RWPE1 (cell line): ENCODE data around the gene LRP1B.
A peak's percentile ranks its signal among the peaks of the same experiment; 100 is the strongest.

ENCODE experiments used
- CTCF ChIA-PET: fragments of 350-600 bp; sonication (Branson Sonifier 250); formaldehyde crosslinking; extraction: SDS; loops from one replicate; lab custom pipeline; 2021; lab: Yijun Ruan, JAX
- POLR2A ChIA-PET: fragments of 400-600 bp; formaldehyde crosslinking; extraction: SDS; loops from one replicate; lab custom pipeline; 2020; ENCODE audit warnings: antibody characterized with exemption; ENCODE audit not compliant: low non-redundant PET; lab: Yijun Ruan, JAX
- DNase-seq: peaks from one replicate; pipeline ENCODE4 v3.0.0; 2012; ENCODE audit warnings: low spot score
- H3K27ac ChIP-seq: fragments of 450-650 bp; 2 replicates; pipeline ENCODE4 v1.5.1; 2017
- TF ChIP-seq, protein P1 (sequence below): fragments of 450-650 bp; conservative IDR thresholded peaks from 2 replicates; pipeline ENCODE4 v1.5.1; 2017; ENCODE audit warnings: low read depth, mild to moderate bottlenecking

The LRP1B gene

DNA sequence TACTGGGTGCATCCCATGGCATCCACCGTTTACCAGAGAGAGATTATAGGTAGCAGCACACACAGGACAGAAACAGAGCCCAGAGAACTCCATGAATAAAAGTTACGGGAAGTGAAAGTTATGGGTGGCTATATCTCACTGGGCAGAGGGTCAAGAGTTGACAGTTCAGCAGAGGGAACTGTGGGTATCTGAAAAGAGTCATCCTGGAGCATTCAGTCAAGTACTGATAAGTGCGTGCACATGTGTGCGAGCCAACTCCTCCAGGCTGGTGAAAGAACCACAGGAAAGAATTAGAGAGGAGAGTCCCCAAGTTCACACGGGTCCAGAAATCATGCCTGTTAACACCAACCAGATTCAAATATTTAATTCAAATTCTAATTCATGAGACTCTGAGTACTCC lies 1588.2 kb downstream of the LRP1B start:
- no peak for DNase-seq
- ChIA-PET POLR2A (no interaction called here), CTCF (no interaction called here)
- TF ChIP-seq, protein P1, sequence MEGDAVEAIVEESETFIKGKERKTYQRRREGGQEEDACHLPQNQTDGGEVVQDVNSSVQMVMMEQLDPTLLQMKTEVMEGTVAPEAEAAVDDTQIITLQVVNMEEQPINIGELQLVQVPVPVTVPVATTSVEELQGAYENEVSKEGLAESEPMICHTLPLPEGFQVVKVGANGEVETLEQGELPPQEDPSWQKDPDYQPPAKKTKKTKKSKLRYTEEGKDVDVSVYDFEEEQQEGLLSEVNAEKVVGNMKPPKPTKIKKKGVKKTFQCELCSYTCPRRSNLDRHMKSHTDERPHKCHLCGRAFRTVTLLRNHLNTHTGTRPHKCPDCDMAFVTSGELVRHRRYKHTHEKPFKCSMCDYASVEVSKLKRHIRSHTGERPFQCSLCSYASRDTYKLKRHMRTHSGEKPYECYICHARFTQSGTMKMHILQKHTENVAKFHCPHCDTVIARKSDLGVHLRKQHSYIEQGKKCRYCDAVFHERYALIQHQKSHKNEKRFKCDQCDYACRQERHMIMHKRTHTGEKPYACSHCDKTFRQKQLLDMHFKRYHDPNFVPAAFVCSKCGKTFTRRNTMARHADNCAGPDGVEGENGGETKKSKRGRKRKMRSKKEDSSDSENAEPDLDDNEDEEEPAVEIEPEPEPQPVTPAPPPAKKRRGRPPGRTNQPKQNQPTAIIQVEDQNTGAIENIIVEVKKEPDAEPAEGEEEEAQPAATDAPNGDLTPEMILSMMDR: no peak
- H3K27ac ChIP-seq: no peak overlapping the region

DNA sequence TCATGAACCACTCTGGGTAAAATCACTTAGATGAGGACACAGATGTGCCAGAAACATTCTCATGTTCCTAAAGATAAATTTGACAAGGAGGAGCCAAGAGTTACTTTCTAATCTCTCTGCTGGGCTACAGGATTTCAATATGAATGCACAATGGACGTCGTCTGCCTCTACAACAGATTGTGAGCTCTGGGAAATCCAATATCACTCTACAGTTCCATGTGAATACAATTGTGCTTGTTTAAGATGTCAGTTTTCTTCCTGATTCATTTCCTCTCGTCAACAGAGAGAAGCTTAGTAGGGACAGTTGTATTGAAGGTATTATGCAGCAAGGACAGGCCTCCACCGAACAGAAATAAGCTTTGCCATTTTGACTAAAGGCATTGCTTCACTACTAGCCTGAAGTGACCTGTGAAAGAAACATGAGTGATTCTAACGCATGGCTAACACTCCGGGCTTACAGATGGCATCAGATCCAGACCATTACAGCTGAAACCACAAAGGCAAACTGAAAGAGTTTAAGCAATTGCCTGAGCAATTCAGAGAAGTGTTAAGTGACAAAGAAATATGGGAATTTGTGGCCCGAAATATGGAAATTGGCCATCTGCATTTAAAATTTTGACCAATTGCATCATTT lies 1591.5 kb downstream of the LRP1B start:
- CTCF ChIA-PET: no interaction called here
- POLR2A ChIA-PET: no interaction called here
- TF ChIP-seq, protein P1: no peak
- no peak for DNase-seq
- no peak overlapping the region for H3K27ac ChIP-seq

DNA sequence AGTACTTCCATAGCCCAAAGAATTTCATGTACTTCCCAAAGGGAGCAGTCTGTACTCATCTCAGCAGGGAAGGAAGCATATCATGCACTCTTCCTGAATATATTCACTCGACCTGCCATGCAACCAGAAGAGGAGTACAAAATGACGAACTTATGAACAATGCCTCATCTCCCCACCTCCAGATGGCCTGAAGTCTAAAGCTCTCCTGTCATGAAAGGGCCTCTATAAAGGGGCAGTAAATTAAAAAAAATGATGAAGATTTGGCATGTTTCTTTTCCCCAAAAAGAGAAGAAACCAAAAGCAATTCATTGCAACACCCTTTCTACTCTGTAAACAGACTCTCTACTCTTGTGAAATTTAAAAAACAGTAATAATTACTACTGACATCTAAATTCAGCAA lies 1601.1 kb downstream of the LRP1B start:
- ChIA-PET CTCF (no interaction called here), POLR2A (no interaction called here)
- TF ChIP-seq, protein P1: no peak
- no peak for DNase-seq
- no peak overlapping the region for H3K27ac ChIP-seq

DNA sequence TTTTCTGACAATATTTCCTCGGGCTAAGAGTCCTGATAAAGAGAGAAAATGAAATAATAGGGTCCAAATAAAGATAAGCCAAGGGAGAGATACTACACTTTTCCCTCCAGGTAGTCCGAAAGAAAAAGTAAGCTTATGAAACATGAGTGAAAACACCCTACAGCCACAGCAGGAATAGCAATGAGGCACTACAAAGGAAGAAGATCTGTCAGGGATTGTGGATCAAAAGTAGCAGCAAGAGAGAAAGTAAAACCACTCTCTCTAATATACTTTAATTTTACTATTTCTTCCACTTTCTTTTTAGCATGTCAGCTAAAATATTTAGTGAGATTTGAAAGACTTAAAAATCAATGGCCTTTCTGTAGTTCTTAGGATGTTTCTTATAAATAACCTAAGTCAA lies 1601.8 kb downstream of the LRP1B start:
- POLR2A ChIA-PET: no interaction called here
- H3K27ac ChIP-seq: no peak overlapping the region
- DNase-seq: no peak
- TF ChIP-seq, protein P1: no peak
- CTCF ChIA-PET: no interaction called here

DNA sequence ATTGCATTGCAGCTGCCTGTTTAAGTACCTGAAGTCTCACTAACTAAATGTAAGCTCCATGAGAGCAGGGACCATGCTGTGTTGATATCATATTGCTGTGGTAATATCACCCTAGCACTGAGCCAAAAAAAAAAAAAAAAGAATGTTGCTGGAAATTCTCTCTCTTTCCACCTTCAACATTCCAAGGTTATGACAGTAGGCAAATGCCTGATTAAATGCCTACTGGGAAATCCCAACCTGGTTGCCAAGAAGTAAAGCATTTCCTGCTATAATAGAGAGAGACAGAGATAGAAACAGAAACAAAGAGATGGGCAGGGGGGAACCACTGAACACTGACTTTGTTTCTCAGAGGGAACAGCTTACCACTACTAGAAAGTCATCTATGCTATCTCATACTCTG lies 1604.2 kb downstream of the LRP1B start:
- POLR2A ChIA-PET: no interaction called here
- TF ChIP-seq, protein P1: no peak
- H3K27ac ChIP-seq: no peak overlapping the region
- CTCF ChIA-PET: no interaction called here
- peak; percentile 23 for DNase-seq

DNA sequence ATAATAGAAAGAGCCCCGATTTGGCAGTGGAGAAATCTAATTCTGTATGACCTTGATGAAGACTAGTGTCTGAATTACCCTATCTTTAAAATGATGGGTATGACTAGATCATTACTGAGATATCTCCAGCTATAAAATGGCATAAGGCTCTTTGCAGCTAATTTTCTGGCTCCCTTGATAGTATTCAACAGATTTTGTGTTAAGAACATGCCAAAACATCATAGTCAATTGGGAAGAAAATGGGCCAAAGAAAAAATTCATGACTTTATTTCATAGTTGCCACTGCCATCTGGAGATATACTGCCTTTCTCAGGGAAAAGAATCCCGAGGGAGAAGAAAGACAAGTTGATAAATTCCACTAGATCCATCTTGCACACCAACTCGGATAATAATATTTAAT lies 1618.7 kb downstream of the LRP1B start:
- POLR2A ChIA-PET: no interaction called here
- no peak for DNase-seq
- H3K27ac ChIP-seq: no peak overlapping the region
- TF ChIP-seq, protein P1: no peak
- CTCF ChIA-PET: interaction anchor here (0.6 to 0.8 kb wide), 3 partner anchors 32 to 1435 kb away, joined by 3 read pairs; no protein-coding TSS in a partner anchor
